ENCODE results near the gene RAB1A.
"Not testable (repeated sequence)": the region's sequence is repeated elsewhere in the genome, so short reads cannot be mapped to it uniquely, and the experiment has no call there.

The RAB1A gene

DNA sequence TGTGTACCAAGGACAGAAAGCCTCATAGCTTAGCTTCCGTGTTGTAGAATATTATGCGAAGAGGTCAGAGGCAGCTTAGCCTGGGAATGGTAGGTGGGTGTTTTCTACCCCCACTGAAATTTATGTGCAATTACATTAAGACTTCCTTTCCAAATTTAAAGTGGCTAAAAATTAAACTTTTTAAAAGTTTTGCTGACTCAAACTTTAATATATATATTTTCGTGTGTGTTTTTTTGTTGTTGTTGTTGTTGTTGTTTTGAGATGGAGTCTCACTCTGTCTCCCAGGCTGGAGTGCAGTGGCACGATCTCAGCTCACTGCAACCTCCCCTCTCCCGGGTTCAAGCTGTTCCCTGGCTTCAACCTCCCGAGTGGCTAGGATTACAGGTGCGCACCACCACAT is 4.3 kb upstream of the RAB1A start:
- DNase-seq: no peak

DNA sequence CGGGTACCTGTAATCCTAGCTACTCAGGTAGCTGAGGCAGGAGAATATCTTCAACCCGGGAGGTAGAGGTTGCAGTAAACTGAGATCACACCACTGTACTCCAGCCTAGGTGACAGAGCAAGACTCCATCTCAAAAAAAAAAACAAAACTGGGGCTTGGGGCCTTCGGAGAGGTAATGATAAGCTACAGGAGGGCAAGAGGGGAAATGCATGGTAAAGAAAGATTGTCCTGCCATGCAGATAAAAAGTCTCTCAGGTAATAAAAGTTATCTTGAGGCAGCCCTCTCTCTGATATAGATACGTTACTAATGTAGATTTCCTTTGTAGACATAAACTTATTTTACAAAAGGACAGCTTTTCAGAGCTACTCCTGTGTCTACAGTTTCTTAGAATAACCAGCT is 3.7 kb upstream of the RAB1A start:
- no peak for DNase-seq

DNA sequence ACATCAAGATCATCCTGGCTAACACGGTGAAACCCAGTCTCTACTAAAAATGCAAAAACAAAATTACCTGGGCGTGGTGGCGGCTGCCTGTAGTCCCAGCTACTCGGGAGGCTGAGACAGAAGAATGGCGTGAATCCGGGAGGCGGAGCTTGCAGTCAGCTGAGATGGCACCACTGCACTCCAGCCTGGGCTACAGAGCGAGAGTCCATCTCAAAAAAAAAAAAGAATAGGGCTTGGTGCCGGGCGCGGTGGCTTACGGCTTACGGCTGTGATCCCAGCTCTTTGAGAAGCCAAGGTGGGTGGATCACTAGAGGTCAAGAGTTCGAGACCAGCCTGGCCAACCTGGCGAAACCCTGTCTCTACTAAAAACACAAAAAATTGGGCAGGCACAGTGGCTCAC is 3.0 kb upstream of the RAB1A start:
- DNase-seq: not testable (repeated sequence)

DNA sequence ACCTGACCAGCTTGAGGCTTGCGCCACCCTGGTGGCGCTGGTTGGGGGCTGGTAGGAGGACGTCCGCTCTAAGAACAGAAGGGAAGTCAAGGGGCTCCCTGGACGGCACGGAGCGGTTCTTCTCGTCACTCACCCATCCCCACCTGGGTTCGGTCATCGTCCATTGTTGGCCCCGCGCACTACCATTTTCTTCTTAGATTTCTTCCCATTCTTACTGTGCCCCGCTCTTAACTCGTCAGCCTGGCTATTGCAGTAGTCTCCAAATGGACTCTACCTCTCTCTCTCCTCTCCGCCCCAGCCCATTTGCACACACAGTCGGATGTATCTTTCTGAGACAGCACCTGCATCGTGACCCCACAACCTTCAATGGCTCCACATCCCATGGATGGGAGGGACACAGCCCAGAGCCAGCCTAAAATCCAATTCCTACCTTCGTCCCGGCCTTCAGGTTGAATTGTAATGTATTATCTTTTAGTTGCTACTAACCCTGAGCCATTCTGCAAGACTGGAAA is 814 bp upstream of the RAB1A start:
- no peak for DNase-seq

DNA sequence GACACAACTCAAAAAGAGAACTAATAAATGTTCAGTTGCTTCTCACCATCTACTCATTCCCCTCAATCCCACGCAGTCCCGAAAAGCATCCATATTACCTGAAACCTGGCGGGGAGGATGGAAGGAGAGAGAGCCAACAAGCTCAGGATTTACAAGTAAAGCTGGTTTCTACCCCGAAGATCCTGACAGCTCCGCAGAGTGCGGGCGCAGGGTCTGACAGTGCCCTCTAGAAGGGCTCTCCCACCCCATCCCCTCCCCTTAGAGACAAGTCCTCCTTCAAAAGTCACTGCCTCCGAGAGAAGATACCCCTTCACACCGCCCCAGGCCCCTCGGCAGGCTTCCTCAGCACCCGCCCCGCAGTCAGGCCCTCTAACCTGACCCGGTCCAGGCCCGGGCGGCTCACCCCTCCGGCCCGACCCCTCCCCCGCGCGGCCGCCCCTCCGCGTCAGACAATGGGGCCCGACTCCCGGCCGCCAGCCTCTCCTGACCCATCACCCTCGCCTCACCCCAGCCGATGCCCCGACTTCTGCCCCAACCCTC is 550 bp downstream of the RAB1A start:
- peak; percentile 25 to 30 for DNase-seq

DNA sequence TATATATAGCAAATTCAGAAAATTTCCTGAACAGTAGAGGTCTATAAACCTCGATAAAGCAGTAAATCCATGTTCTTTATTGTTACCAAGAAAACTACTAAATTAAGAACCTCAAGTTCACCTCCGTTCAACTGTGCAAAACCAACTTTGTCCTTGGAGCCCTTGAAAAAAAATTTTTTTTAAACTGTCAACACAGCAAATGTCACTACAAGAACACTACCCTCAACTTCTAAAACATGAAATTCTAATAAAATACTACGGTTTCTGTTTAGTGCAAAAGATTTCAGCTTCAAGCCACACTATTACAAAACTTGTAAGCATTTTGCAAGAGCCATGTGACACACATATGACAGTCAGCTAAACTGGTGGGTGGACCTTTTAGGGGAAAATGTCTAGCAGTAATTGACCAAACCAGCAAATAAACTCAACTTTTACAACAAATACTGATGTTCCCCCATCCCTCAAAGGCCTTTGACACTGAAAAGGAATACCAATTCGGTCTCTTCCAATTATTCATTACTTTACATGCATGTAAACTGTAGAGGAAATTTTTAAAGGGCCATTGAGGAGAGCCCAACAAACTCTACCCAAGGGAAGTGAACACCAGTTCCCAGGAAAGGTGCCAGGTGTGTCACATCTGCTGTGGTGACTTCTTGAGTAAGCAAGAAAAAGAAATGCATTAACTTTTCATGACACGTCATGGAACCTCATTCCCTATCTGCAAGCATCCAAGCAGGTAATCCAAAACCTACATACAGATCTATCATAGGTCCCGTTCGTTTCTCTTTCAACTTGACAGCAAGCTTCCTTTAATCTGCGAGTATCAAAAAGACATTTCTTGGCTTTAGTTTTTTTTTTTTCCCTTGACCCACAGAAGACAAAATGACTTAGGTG is 1.4 kb downstream of the RAB1A start:
- no peak for DNase-seq

DNA sequence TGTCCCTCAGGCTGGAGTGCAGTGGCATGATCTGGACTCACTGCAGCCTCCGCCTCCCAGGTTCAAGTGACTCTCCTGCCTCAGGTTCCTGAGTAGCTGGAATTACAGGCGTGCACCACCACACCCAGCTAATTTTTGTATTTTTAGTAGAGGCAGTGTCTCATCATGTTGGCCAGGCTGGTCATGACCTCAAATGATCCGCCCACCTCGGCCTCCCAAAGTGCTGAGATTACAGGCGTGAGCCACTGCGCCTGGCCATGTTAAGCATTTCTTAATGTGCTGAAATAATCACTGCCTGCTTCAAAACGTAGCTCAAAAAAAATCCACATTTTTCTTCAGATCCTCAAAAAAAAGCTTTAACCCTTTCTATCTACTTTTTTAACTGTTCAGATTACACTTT is 4.4 kb downstream of the RAB1A start:
- not testable (repeated sequence) for DNase-seq

DNA sequence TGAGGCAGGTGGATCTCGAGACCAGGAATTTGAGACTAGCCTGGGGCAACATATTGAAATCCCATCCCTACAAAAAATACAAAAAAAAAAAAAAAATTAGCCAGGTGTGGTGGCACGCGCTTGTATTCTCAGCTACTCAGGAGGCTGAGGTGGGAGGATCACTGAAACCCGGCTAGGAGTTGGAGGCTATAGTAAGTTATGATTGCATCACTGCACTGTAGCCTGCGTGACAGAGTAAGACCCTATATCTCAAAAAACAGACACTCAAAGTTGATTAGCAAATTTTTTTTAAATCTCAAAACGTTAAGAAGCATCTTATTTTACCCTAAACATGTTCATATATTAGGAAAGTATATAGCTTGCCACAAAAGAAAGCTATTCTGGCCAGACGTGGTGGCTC is 7.6 kb downstream of the RAB1A start:
- DNase-seq: no peak

DNA sequence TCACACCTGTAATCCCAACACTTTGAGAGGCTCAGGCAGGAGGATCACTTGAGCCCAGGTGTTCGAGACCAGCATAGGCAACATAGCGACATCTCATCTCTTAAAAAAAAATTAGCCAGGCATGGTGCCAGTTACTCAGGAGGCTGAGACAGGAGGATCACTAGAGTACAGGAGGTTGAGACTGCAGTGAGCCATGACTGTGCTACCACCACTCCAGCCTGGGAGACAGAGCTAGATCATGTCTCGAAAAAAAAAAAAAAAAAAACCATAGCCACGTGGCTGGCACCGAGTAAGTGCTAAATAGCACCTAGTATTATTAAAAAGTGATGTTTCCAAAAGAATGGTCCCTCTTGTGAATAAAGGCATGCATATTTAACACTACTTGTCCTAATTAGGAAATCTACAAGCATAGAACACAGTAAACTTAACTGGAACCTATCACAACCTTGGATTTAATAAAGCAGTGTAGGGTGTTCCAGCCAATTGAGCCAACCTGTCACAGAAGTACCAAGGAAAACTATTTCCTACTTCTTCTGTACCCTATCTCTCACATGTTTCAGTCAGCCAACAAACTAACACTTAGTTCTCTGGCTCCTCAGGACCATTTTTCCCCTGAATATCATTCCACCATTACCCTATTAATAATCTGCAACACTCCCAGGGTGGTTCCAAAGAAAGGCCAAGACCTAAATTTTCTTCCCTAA is 8.8 kb downstream of the RAB1A start:
- DNase-seq: no peak

DNA sequence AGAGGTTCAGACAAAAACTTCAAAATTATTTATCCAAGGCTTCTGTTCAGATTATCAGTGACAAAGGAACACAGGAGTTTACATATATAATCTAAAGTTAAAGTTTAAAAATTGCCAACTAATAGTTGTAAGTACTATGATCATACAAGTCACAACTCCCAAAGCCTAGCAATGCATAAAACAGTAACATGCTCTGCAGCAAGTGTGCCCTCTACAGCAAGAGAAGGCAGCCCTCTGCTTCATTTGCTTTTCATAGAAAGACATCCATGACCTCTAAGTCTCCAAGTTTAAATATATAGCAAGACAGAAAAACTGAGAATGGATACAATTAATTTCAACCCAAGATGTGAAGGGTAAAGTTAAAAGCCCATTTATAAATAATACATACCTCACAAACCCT is 13.3 kb downstream of the RAB1A start:
- DNase-seq: no peak

DNA sequence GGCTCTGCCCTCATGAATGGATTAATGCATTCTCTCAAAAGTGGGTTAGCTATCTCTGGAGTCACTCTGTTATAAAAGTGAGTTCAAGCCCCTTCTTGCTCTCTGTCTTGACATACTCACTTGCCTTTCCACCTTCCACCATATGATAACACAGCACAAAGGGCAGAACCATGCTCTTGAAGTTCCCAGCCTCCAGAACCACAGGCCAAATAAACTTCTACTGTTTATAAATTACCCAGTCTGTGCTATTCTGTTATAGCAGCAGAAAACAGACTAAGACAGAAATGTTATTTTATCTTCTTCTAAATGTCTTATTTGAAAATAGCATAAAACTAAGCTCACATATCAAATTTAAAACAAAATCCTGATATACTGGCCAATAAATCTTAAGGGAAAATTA is 15.0 kb downstream of the RAB1A start:
- no peak for DNase-seq

DNA sequence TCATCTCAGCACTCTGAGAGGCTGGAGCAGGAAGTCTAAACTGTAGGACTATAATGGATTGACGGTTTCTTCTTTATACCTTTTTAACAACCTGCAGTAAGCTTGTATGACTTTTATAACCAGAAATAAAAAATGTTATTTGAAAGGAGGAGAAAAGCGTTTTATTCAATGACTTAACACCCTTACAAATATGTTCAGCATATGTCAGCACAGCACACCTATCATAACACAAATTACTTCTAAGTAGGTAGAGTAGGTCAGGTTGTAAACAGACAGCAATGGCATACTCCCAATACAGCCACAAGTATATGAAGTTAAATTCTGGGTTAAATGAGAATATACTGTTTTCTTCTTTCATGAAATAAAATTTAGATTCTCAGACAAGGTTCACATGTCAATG is 16.1 kb downstream of the RAB1A start:
- no peak for DNase-seq

DNA sequence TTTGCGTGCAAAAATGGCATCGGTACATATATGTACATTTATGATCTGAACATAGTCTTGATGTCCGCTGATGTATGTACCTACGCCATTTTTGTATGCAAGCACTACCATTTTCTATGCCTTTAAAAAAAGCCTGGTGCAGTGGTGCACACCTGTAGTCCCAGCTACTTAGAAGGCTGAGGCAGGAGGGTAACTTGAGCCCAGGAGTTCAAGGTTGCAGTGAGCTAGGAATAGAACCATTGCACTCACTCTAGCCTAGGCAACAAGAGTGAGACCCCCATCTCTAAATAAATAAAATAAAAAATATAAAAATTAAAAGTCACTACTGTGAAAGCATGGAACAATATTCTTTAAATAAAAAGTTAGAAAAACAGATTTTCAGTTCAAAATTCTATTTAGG is 16.7 kb downstream of the RAB1A start:
- DNase-seq: no peak

DNA sequence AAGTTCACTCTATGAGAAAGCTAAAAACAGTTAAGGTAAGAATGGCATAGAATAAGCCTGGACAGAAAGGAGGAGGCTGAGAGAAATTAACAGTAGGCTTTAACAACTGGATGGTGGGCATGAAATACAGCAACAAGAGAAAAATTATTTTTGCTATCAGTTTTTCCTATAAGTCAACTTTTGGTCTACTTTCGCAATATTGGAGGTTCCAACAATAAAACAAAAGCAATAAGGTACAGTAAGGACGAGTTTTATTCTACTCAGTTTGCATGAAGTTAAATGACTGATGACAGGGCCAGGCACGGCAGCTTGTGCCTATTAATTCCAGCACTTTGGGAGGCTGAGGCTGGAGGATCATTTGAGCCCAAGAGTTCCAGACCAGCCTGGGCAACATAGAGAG is 17.3 kb downstream of the RAB1A start:
- no peak for DNase-seq

DNA sequence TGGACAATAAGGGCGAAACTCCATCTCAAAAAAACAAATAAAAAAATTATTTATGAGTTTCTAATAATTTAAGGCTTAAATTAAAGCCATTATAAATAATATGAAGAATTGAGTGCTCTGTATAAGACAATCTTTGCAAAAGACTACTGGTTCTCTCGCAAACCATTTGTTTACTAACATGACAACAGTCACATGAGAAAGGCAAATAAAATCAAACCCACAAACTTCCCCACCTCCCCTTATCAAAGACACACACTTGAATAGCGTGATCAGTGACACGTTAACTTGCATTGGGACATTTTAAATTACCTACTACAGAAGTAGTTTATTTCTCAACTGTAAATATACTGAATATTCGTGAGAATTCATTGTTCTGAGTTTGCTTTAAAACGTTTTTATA is 21.1 kb downstream of the RAB1A start:
- DNase-seq: no peak

DNA sequence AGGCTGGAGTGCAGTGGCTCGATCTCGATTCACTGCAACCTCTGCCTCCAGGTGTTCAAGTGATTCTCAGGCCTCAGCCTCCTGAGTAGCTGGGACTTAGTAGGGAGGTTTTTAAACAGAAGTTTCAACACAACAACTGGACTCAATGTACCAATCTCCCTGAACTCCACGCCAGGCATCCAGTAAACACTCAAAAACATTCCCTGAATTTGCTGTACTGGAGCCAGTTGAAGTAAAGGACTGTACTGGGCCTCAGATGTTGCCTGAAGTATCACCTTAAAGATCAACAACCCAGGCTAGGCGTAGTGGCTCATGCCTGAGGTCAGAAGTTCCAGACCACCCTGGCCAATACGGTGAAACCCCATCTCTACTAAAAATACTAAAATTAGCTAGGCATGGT is 22.4 kb downstream of the RAB1A start:
- DNase-seq: no peak

DNA sequence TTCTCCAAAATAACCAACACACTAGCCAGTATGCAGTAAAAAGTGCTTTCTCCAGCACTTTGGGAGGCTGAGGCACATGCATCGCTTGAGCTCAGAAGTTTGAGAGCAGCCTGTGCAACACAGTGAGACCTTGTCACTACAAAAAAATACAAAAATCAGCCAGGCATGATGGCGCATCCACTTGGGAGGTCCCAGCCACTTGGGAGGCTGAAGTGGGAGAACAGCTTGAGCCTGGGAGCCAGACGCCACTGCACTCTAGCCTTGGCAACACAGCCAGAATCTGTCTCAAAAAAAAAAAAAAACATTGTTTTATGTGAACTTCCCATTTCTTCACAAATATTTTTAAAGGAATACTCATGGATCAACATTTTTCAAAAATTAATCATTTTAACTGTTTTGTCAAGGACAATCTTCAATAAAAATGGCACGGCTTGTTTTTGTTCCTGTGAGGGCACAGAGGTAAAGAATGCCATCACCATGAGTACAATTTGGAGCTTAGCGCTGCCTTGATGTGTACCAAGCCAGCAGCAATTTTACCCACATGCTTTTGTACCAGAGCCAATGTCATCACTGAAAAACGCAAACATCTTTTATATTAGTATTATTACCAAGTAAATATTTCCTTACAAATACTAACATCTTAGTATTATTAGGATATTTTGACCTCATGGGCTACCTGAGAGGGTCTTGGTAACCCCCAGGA is 26.7 kb downstream of the RAB1A start:
- DNase-seq: no peak

DNA sequence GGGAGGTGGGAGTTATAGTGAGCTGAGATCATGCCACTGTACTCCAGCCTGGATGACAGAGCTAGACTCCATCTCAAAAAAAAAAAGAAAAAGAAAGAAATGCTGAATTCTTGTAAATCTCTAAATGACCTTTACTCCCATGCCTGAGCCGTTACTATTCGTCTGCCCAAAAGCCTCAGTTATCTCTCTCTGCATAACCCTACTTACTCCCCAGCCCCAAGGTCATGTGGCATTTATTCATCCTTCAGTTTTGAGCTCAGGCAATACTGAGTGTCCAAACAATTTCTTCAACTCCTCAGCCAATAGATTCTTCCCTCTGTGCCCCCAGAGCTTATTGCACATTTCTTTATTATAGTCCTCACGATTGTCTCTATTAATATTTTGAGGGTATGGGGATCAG is 28.8 kb downstream of the RAB1A start:
- no peak for DNase-seq

DNA sequence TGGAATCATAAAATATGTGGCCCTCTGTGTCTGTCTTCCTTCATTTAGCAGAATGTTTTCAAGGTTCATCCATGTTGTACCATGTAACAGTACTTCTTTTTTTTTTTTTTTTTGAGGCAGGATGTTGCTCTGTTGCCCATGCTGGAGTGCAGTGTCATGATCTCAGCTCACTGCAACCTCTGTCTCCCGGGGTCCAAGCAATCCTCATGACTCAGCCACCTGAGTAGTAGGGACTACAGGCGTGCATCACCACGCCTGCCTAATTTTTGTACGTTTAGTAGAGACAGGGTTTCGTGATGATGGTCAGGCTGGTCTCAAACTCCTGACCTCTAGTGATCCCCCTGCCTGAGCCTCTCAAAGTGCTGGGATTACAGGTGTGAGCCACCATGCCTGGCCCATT is 31.2 kb downstream of the RAB1A start:
- no peak for DNase-seq

DNA sequence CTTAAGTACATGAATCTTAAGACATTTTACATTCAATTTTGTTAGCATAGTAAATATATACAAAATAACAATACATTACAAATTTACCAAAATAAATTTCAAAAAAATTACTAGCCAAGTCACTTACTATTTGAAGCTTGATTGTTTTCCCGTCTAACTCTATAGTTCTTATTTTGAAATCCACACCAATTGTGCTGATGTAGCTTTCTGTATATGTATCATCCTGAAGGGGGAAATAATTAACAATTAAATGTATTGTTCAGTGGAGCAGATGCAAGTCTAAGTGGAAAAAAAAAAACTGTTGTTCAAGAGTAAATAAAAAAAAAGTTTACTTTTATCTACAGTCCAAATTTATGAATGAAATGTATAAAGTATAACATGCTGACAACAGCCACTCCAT is 32.1 kb downstream of the RAB1A start:
- no peak for DNase-seq

DNA sequence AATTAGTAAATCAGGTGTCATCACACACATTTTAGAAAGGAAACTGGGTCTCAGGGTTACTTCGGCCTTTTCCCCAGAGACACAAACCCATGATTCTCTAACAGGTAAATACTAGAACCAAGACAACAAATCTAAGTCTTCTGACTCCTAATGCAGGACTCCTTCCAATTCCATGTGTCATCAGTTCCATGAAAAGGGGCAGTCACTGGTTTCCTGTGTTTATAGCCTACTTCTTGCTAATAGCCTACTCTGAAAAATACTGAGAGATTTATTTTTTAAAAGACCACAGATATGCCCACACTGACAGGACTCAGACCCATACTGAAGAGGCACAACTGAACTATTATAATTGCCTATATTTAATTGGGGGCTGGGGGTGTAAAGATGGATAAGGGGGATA is 33.0 kb downstream of the RAB1A start:
- no peak for DNase-seq

DNA sequence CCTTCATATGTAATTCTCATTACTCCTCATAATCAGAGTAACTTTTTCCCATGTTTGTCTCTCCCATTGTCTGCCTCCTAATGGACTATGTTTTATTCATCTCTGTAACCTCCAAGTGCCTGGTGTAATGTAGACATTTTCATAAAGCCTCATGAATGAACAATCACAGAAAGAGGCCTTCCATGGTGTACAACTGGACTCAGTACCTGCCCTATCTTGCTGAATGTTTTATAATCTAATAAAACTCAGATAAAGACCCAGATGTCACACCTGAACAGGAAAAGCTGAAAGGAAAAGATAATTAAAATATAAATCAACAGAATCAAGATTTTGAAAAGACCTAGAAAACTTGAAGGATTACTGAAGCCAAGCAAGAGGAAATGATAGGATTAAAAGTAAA is 36.7 kb downstream of the RAB1A start:
- DNase-seq: no peak

DNA sequence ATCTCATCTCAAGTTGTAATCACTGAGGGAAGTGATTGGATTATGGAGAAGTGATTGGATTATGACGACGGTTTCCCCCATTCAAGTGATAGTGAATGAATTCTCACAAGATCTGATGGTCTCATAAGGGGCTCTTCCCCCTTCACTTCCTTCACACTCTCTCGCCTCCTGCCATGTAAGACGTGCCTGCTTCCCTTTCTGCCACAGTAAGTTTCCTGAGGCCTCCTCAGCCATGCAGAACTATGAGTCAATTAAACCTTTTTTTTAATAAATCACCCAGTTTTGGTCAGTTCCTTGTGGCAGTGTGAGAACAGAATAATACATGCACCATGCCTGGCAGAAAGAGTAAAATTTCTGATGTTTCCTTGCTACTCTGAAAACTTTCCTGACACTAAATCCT is 37.1 kb downstream of the RAB1A start:
- no peak for DNase-seq

Data from stimulated activated CD4-positive, alpha-beta T cell treated with anti-CD3 and anti-CD28 coated beads, Interleukin-2, amount 100 ng/mL, for 48 hours (primary cell).